ENCODE results near the gene APLP2. TPM values are rescaled to one million over a fixed set of nuclear protein-coding genes. Genes with fewer than 3 reads are reported as not detected.
A peak's percentile ranks its signal among the peaks of the same experiment; 100 is the strongest.

APLP2 gene
- total and polyA plus RNA-seq, 9 of the 15 experiments (the other 6 are each of a cell fraction or from before 2014, with no cell fraction given) = 17.4 to 164 (median 118) TPM

- TF ChIP-seq PYGO2 (tag; IDR thresholded peaks at IDR 0.05) (no peak), TCF3 (CRISPR knock-in tag; IDR thresholded peaks at IDR 0.05) (no peak), LEF1 (IDR thresholded peaks at IDR 0.05) (no peak), CTCFL (IDR thresholded peaks at IDR 0.05; ENCODE audit: borderline replicate concordance, insufficient read depth, low read depth, low read length, poor library complexity, severe bottlenecking) (no peak), CHD4 (IDR thresholded peaks at IDR 0.05; ENCODE audit: insufficient read depth, insufficient replicate concordance, low read depth, low read length, poor library complexity, severe bottlenecking) (no peak), SIN3A (IDR thresholded peaks at IDR 0.05; ENCODE audit: borderline replicate concordance in 2 of 2, control insufficient read depth in 1 of 2, low read depth in 2 of 2, low read length in 2 of 2) (no peak), L3MBTL2 (IDR thresholded peaks at IDR 0.05) (no peak), RFX1 (IDR thresholded peaks at IDR 0.05) (no peak), KDM1A (IDR thresholded peaks at IDR 0.05) (peak in 1 of 2 experiments; percentile 31; a peak in 1 of 4 replicates), SMAD1 (IDR thresholded peaks at IDR 0.05; ENCODE audit: low read depth, low read length, partially characterized antibody) (no peak), HNRNPK (IDR thresholded peaks at IDR 0.05; ENCODE audit: low read depth, low read length, poor library complexity, severe bottlenecking) (peak; percentile 52), PKNOX1 (IDR thresholded peaks at IDR 0.05) (no peak), MNT (conservative IDR thresholded peaks at IDR 0.05) (no peak)
Observed at GRCh38 chr11:130061017-130061416, 8.7 kb upstream of the APLP2 start (continued).
